GM19023 (cell line): ENCODE data around the gene GRM8.

ENCODE experiments used
- ATAC-seq: cut with Tn5 transposase; IDR thresholded peaks from one replicate; pipeline ENCODE4 v1.9.1; 2021; ENCODE audit warnings: mild to moderate bottlenecking, moderate library complexity; ENCODE audit not compliant: unreplicated experiment

Gene GRM8

GRCh38 chr7:126450269-126450671, 802.5 kb downstream of the GRM8 start:
- ATAC-seq, result peak; percentile 87

GRCh38 chr7:126449611-126450268, 803.0 kb downstream of the GRM8 start:
- peak; percentile 21 for ATAC-seq

GRCh38 chr7:126447984-126448383, 804.8 kb downstream of the GRM8 start:
- no peak for ATAC-seq

GRCh38 chr7:126445991-126446390, 806.8 kb downstream of the GRM8 start:
- no peak for ATAC-seq

- ATAC-seq, result no peak
These were observed 808.8 kb downstream of the GRM8 start for GRCh38 chr7:126443951-126444350.

- no peak for ATAC-seq
These were observed 809.8 kb downstream of the GRM8 start for GRCh38 chr7:126442908-126443307.

- no peak for ATAC-seq
These were observed 811.0 kb downstream of the GRM8 start for GRCh38 chr7:126441745-126442144.

GRCh38 chr7:126440542-126440941, 812.2 kb downstream of the GRM8 start:
- no peak for ATAC-seq

GRCh38 chr7:126436213-126436868, 816.4 kb downstream of the GRM8 start:
- ATAC-seq, result no peak

GRCh38 chr7:126426652-126427051, 826.1 kb downstream of the GRM8 start:
- no peak for ATAC-seq

- ATAC-seq, result no peak
These were observed 827.8 kb downstream of the GRM8 start for GRCh38 chr7:126424985-126425384.

- ATAC-seq, result no peak
These were observed 833.7 kb downstream of the GRM8 start for GRCh38 chr7:126419047-126419446.

- ATAC-seq, result peak; percentile 87
These were observed 840.8 kb downstream of the GRM8 start for GRCh38 chr7:126411821-126412383.

- ATAC-seq, result peak; percentile 51
These were observed 841.5 kb downstream of the GRM8 start for GRCh38 chr7:126411032-126411820.

GRCh38 chr7:126403040-126403439, 849.7 kb downstream of the GRM8 start:
- ATAC-seq, result no peak

GRCh38 chr7:126401918-126402317, 850.8 kb downstream of the GRM8 start:
- ATAC-seq, result no peak

- ATAC-seq, result no peak
These were observed 853.8 kb downstream of the GRM8 start for GRCh38 chr7:126398851-126399529.

GRCh38 chr7:126398285-126398684, 854.5 kb downstream of the GRM8 start:
- no peak for ATAC-seq

- no peak for ATAC-seq
These were observed 858.3 kb downstream of the GRM8 start for GRCh38 chr7:126394406-126394805.
